MV-4-11 (cell line): ENCODE measurements around the gene SOBP.
A peak's percentile ranks its signal among the peaks of the same experiment; 100 is the strongest.
"Not testable (repeated sequence)": the region's sequence is repeated elsewhere in the genome, so short reads cannot be mapped to it uniquely, and the experiment has no call there.

ENCODE experiments used
- DNase-seq: peaks from one replicate; lab custom pipeline; 2025; lab: John Stamatoyannopoulos, UW

Gene SOBP

GRCh38 chr6:107488875-107489635 is 862 bp upstream of the SOBP start:
- no peak for DNase-seq

GRCh38 chr6:107490566-107491137 is 735 bp downstream of the SOBP start:
- DNase-seq = no peak

GRCh38 chr6:107491138-107491609 is 1.3 kb downstream of the SOBP start:
- DNase-seq = no peak

GRCh38 chr6:107491760-107492660 is 2.1 kb downstream of the SOBP start:
- no peak for DNase-seq

- peak; percentile 30 for DNase-seq
Measured at GRCh38 chr6:107493158-107494057, 3.5 kb downstream of the SOBP start.

GRCh38 chr6:107495196-107495643 is 5.3 kb downstream of the SOBP start:
- DNase-seq = no peak

GRCh38 chr6:107495971-107496370 is 6.1 kb downstream of the SOBP start:
- no peak for DNase-seq

GRCh38 chr6:107496892-107497684 is 7.2 kb downstream of the SOBP start:
- DNase-seq = no peak

- DNase-seq = peak; percentile 38
Measured at GRCh38 chr6:107504270-107505026, 14.5 kb downstream of the SOBP start.

- DNase-seq = no peak
Measured at GRCh38 chr6:107506145-107506544, 16.2 kb downstream of the SOBP start.

GRCh38 chr6:107509506-107509905 is 19.6 kb downstream of the SOBP start:
- no peak for DNase-seq

- no peak for DNase-seq
Measured at GRCh38 chr6:107510108-107510507, 20.2 kb downstream of the SOBP start.

- no peak for DNase-seq
Measured at GRCh38 chr6:107511511-107511993, 21.6 kb downstream of the SOBP start.

GRCh38 chr6:107513214-107513613 is 23.3 kb downstream of the SOBP start:
- DNase-seq = no peak

GRCh38 chr6:107515955-107516354 is 26.0 kb downstream of the SOBP start:
- no peak for DNase-seq

- no peak for DNase-seq
Measured at GRCh38 chr6:107517274-107517673, 27.4 kb downstream of the SOBP start.

GRCh38 chr6:107519224-107519623 is 29.3 kb downstream of the SOBP start:
- not testable (repeated sequence) for DNase-seq

- DNase-seq = not testable (repeated sequence)
Measured at GRCh38 chr6:107520706-107521105, 30.8 kb downstream of the SOBP start.

GRCh38 chr6:107523054-107523791 is 33.3 kb downstream of the SOBP start:
- DNase-seq = no peak
